Lung (tissue), 12 donors: Measurements from ENCODE around the gene PDGFB. TPM values are rescaled to one million over a fixed set of nuclear protein-coding genes. Genes with fewer than 3 reads are reported as not detected.

Experiments
- ATAC-seq: fragments of 200-7000 bp; cut with Tn5 transposase; one replicate; pipeline ENCODE4 v1.9.1; 2020; ENCODE audit warnings: moderate number of reproducible peaks; ENCODE audit not compliant: insufficient read depth, low FRiP score
- DNase-seq, 3 donors: peaks; one replicate each; pipeline ENCODE4 v3.0.0-alpha.2; 2013 to 2017
- H3K27ac ChIP-seq, 2 donors: one replicate each; pipeline ENCODE4 v1.5.1; 2013; ENCODE audit warnings: mild to moderate bottlenecking in 2 of 2, moderate library complexity in 2 of 2, control low read depth in 1 of 2, inconsistent platforms in 1 of 2, low read depth in 1 of 2, low read length in 1 of 2
- H3K27me3 ChIP-seq, 3 donors: one replicate each; pipeline ENCODE4 v1.5.1; 2013; ENCODE audit warnings: low read length in 2 of 3; ENCODE audit not compliant: control insufficient read depth in 3 of 3, insufficient read depth in 3 of 3
- H3K36me3 ChIP-seq, 4 donors: one replicate each; pipeline ENCODE4 v1.5.1; 2013; ENCODE audit warnings: low read length in 4 of 4, mild to moderate bottlenecking in 1 of 4, moderate library complexity in 1 of 4; ENCODE audit not compliant: control insufficient read depth in 4 of 4, insufficient read depth in 4 of 4
- H3K4me1 ChIP-seq, 5 donors: one replicate each; pipeline ENCODE4 v1.5.1; 2013; ENCODE audit warnings: low read length in 5 of 5, mild to moderate bottlenecking in 2 of 5, moderate library complexity in 1 of 5; ENCODE audit not compliant: control insufficient read depth in 5 of 5, insufficient read depth in 5 of 5
- H3K4me3 ChIP-seq: one replicate; pipeline ENCODE4 v1.5.1; 2013; ENCODE audit warnings: mild to moderate bottlenecking, control low read depth, moderate library complexity
- H3K9ac ChIP-seq, 2 donors: one replicate each; pipeline ENCODE4 v1.5.1; 2013; ENCODE audit warnings: low read length in 2 of 2, control low read depth in 1 of 2; ENCODE audit not compliant: insufficient read depth in 1 of 2
- H3K9me3 ChIP-seq, 4 donors: one replicate each; pipeline ENCODE4 v1.5.1; 2013; ENCODE audit warnings: low read length in 3 of 4, mild to moderate bottlenecking in 1 of 4, moderate library complexity in 1 of 4; ENCODE audit not compliant: control insufficient read depth in 4 of 4, insufficient read depth in 3 of 4
- CTCF ChIP-seq: IDR thresholded peaks from 2 replicates; pipeline ENCODE4 v1.5.1; 2012; ENCODE audit warnings: mild to moderate bottlenecking; ENCODE audit errors: control extremely low read depth, extremely low read depth
- WGBS, 2 donors: extraction: QIAGEN DNeasy Blood & Tissue Kit; methylation state at CpG; one replicate each; pipeline ENCODE4 v1.1.7; 2013; 5-methylcytosine and 5-hydroxymethylcytosine counted together
- polyA plus RNA-seq, 2 donors: library from polyadenylated mRNA; stranded (reverse); fragments of 200-250 nt; gene quantifications; one replicate each; pipeline ENCODE4 v1.2.1, GENCODE V29; 2013
- total RNA-seq, 2 donors: library from RNA; depleted of rRNA in 1 of 2; stranded (reverse); fragments of >200 nt in 1 of 2; gene quantifications; one replicate each; pipeline ENCODE4 v1.2.1, GENCODE V29; 2014 to 2021
- donor health status: control.
- donor health status: control.
- donor health status: Bipolar disorder and iron deficiency.
- donor health status: healthy.
- donor health status: DM: yes; HTN: yes; CAD: no.

PDGFB gene
- total and polyA plus RNA-seq, 4 donors: 9.8 to 56.7 (median 29.5) TPM

- Histone ChIP-seq H3K27me3 (no peaks in the 10 kb centered on the region), H3K4me3 (no peak overlapping the region), H3K4me1 (no peaks in the 10 kb centered on the region), H3K9me3 (peaks cover 0 to 4% (median under 1%) of the 10 kb centered on the region in 4 donors), H3K9ac (no peak overlapping the region), H3K27ac (peak overlapping the region in 1 of 2 donors; percentile 26), H3K36me3 (no peaks in the 10 kb centered on the region)
- DNase-seq: peak in 1 of 3 donors; percentile 37
- no peak for ATAC-seq
- TF ChIP-seq CTCF: no peak
- 59 to 64% methylated on average over 12 of the region's 12 CpGs for WGBS, 2 donors
Measured at GRCh38 chr22:39266398-39267030, 21.7 kb upstream of the PDGFB start.

- Histone ChIP-seq H3K27me3 (no peaks in the 10 kb centered on the region), H3K9ac (no peak overlapping the region), H3K4me1 (no peaks in the 10 kb centered on the region), H3K36me3 (no peaks in the 10 kb centered on the region), H3K9me3 (peaks cover 0 to 12% (median 3%) of the 10 kb centered on the region in 4 donors), H3K4me3 (no peak overlapping the region), H3K27ac (no peak overlapping the region)
- DNase-seq (no peak), ATAC-seq (no peak)
- WGBS, 2 donors: 90 to 93% methylated on average over 23 of the region's 23 CpGs
- no peak for TF ChIP-seq CTCF
Measured at GRCh38 chr22:39265143-39265886, 20.5 kb upstream of the PDGFB start.

- Histone ChIP-seq H3K36me3 (no peaks in the 10 kb centered on the region), H3K27me3 (no peaks in the 10 kb centered on the region), H3K4me1 (no peaks in the 10 kb centered on the region), H3K27ac (peak overlapping the region in 1 of 2 donors; percentile 4), H3K9ac (no peak overlapping the region), H3K9me3 (peaks cover 0 to 12% (median 3%) of the 10 kb centered on the region in 4 donors), H3K4me3 (no peak overlapping the region)
- TF ChIP-seq CTCF: no peak
- no peak for ATAC-seq
- 52 to 71% methylated on average over 12 to 13 of the region's 13 CpGs for WGBS, 2 donors
- DNase-seq: no peak
Measured at GRCh38 chr22:39264349-39265038, 19.7 kb upstream of the PDGFB start.
